GM21528 (cell line): ENCODE results near the gene HYAL1.
"Not testable (repeated sequence)": the region's sequence is repeated elsewhere in the genome, so short reads cannot be mapped to it uniquely, and the experiment has no call there.

ENCODE experiments used
- ATAC-seq: cut with Tn5 transposase; IDR thresholded peaks from one replicate; pipeline ENCODE4 v1.9.1; 2021; ENCODE audit warnings: mild to moderate bottlenecking, moderate library complexity; ENCODE audit not compliant: unreplicated experiment, low FRiP score

The HYAL1 gene

DNA sequence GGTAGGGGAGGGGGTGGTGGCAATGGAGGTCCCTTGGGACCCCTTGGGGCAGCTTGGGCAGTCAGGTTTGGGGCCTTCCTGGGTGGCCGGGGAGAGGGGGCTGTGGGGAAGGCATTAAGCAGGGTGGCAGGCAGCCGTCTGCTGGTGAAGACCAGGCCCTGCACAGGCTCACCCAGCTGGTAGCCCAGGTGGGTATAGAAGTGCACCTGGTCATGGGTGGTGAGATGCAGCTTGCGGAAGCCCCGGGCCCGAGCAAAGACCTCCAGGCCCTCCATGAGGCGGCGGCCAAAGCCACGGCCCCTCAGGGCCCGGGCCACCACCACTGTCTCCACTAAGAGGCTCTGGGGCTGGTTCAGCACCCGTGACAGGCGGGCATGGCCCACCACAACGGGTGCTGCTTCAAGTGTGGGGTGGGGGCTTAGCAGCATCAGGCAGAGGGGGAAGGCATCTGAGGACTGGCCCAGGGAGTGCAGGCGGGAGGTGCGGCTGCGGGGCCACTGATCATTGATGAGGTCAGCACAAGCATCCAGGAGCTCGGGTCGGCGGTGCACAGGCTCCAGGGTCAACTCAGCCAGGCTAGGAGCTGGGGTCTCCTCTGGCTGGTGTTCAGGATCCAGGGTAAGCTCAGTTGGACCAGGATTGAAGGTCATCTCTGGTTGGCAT is 6.5 kb downstream of the HYAL1 start:
- ATAC-seq = no peak

DNA sequence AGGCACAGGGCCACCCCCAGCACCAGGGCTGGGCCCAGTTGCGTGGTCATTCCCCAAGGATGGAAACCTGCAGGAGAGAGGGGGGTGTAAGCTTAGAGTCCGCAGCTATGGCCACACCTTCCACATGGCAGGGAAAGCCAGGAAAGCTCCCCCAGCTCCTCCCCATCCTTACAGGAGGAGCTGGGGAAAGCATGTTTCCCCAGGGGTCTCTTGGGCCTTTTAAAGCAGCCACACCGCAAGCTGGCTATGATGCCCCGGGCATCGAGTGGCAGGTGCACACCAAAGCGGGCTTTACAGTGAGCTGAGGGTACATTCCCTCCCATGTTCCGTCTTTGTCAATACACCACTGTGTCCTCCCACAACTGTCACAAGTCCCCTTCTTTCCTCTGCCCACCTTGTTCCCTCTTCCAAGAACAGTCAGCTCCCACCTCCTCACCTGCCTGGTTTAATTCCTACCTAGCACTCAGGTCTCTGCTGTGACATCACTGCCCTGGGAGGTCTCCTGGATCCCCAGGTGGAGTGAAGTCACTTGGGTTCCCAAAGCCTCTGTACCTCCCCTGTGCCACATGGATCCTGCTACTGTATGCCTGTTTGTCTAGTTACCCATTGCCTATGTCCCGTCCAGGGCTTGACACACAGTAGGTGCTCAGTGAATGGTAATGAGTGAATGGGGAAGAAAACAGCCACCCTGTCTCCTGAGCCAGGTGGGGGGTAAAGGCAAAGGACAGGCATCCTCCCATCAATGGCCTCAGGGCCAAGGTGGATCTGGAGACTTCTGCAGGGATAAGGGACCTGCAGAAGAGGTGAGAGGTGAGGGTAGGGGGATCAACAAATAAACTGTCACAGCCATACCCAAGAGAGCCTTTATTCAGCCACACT is 7.6 kb downstream of the HYAL1 start:
- ATAC-seq = no peak

DNA sequence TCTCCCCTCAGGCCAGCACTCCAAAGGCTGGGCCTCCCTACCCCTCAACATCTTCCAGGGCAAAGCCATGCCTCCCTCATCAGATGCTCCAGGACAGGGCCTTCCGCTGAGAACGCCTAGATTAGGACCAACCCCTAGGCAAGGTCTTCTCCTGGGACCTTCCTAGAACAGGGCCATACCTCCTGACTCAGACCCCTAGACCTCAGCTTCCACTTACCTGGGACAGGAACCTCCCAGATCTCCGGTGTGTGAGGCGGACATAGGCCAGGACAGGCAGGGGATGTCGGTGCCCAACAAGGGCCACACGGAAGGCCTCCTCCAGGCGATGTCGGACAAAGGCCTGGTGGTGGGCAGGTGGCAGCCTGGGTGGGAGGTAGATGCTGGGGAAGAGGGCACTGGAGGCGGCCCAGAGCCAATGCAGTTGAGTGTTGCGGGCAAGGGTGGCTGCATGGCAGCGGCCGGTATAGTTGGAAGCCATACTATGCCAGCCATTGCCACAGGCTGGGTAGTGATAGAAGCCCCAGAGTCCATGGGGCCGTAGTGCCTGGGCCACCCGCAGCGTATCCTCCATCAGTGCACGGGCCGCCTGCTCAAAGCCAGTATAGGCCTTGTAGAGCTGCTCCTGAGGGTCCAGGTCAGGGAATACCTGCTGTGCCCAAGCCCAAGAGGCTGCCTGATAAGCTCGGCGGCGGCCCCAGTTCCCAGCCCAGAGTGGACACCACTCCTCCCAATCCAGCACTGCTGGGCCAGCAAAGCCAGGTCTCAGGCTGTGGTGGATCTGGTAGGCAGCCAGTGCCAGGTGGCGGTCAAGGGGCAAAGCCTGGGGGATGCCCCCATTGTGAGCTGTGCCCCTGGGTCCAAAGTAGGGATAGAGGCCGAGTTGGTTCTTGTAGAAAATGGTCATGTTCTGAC is 8.6 kb downstream of the HYAL1 start:
- no peak for ATAC-seq

DNA sequence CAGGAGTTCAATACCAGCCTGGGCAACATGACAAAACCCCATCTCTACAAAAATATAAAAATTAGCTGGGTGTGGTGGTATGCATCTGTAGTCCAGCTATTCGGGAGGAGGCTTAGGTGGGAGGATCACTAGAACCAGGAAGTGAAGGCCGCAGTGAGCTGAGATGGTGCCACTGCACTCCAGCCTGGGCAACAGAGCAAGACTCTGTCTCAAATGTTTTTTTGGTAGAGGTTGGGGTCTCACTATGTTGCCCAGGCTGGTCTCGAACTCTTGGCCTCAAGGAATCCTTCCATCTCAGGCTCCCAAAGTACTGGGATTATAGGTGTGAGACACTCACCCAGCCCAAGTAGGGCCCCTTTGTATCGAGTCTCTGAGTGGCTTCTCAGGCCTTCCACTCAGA is 9.3 kb downstream of the HYAL1 start:
- no peak for ATAC-seq

DNA sequence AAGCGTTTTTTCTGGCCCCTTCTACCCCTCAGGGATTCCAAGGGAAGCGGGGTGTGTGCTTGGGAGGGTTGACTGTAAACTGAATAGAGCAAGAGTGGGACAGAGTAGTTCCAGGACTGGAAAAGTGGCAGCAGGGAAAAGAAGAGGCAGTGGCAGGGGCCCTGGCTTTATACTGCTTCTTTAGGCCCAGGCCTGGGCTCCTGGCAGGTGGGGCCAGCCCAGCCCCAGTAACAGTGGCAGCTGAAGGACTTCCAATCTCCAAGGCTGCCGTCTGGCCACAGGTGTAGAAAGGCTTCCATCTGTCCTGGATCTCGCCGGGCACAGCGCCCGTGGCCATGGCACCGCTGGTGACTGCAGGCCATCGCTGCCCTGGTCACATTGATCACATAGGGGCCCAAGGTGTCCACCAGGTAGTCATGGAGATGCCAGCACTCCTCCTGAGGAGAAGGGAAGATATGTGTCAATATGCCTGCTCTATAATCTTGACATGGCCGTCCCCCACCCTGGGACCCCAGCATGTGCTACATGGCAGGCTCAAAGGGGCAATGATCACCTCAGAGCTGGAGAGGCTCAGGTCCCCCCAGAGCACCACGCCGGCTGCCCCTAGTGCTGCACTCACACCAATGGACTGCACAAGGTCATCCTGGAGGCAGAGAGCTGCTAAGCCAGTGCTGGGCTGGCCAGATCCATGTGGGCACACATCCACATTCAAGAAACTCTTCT is 10.1 kb downstream of the HYAL1 start:
- no peak for ATAC-seq

DNA sequence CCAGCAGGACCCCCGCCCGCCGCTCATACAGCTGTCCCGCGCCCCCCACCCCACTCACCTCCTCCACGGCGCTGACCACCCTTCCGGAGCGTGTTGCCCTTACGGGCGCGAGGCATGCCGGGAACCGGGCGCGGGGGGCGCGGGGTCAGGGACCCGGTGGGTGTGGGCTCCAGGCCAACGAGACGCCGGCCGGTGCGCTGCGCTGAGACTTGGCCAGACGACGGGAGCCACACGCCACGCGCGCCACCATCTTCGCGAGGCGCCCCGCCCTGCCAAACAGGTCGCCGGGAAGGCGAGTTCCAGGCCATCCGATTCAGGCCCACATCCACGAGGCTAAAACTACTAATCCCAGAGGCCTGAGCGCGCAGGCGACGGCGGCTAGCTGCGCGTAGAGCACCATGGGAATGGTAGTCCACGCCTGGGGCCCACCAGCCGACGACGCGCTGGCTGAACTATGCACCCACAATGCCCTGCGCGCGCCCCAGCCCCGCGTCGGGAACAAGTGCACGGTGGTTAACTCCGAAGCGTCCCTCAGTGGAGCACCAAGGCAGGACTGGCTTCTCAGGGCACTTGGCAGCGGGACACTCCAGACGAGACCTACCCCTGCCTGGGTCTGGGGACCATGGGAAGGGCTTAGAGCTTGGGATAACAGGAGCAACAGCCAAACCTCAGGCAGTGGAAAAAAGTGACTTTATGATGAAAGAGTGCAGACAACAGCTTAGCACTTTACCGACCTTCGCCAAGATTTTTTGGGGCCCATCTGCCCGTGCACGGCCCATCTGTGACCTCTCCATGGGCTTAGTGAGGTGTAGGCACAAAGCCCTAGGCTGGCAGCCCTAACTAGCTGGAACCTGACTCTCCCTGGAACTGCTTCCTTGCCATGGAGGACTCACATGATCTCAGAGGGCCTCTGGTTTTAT is 11.0 kb downstream of the HYAL1 start, which contains the start of gene IFRD2:
Gene IFRD2, minus strand, starts transcription at position 271 of the 920 bp plus-strand sequence. Its CDS starts 155 bp downstream, at position 116.
- peak; percentile 83 for ATAC-seq

DNA sequence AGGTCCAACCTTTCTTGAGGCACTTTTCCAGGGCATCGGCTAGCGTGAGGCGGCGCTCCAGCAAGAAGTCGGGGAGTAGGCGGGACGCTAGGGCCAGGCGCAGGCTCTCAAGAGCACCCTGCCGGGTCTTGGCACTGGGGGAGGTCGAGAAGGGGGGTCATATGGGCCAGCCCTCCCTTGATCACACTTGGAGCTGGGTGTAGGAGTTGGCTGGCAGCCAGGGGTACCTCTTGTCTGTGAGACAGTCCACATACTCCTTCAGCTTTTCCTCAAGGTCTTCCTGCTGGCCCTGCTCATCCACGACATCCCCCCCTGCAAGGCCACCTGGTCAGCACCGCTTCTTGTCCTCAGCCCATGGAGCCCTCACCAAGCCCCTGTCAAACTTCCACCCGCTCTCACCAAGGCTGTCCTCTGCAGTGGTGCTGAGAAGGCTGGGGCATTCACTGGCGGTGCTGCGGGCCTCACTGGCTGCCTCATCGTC is 13.2 kb downstream of the HYAL1 start:
- no peak for ATAC-seq

DNA sequence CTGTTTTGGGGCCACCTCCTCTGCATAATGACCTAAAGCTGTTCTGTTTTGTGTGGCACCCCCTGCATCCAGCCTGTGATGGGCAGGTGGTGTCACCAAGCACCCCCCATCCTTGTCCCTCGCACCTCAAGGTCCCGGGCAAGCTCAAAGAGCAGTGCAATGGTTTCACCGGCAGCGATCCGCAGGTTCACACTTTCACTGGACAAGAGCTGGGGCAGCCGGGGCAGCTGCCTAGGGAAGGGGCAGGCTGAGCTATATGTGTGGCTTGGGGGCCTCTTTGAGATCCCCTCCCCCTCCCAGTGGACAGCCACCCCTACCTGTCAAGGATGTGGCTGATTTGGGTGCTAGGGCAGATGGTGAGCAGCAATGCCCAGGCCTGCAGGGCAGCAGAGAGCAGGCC is 14.2 kb downstream of the HYAL1 start:
- no peak for ATAC-seq

DNA sequence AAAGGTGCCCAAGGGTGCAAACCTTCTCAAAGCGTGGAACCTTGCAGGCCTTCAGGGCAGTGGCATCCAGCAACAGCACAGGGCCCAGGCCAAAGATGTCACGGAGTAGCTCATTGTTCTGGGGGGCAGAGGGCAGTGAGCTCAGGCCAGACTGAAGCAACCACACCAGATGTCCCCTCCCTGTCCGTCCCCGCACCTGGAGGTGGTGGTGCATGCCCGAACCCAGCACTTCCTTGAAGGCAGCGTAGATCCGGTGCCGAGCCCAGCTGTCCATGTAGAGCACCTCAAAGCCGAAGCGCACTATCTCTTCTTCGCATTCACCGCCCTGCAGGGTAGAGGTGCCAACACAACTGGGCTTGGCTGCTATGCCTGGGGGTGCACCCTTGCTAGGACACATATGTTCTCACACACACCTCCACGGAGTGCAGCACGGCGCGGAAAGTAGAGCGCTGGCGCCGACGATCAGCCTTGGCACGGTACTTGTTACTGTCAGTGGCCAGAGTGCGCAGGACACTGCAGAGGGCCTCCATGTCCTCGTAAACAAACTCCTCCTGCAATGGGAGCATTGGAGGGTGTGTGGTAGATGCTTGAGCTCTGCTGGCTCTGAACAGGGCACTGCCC is 14.9 kb downstream of the HYAL1 start:
- ATAC-seq = no peak

DNA sequence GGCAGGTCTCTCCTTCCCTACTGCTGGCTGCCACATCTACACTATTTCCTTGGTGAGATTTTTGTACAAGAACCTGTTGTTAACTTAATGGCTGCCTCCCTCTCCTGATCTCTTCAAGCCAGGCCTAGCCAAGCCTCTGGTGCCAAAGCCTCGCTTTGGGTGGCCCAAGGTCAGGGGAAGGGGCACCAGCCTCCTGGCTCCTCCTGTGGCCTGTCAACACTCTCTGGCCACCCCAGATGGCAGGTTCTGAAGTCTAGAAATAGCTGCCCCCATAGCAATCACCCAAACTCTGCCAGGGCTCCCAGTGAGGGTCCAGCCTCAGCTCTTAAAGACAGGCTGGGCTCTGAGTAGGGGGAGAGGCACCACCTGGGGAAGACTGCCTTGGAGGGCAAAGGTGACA is 16.1 kb downstream of the HYAL1 start:
- no peak for ATAC-seq

DNA sequence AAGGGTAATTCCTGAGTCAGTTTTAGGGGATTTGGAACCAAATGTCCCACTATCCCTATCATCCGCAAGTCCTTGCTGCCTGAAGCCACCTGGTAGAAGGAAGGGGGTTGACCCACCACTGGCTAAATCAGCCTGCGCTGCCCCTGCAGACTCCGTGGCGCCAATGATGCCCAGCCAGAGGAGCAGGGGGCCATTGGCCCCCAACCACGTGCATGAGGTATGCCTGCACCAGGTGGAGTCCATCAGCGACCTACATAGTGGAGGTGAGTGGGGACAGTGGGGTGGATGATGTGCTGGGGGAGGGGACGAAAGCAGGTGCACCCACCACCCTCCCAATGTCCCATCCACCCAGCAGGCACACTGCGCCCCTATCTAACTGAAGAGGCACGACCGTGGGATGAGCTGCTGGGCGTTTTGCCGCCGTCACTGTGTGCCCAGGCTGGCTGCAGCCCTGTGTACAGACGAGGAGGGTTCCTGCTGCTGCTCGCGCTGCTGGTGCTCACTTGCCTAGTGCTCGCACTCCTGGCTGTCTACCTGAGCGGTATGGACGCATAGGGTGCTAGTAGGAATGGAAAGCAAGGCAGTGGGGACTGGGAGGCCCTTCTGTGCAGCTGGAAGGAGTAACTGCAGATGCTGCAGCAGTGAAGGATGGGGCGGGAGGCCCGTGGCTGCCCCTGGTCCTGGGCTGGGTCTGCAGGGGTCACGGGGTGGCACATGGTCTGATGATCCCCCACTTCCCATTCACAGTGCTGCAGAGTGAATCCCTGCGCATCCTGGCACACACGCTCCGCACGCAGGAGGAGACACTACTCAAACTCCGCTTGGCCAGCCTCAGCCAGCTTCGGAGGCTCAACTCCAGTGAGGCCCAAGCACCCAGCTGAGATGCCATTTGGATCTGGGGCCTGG is 16.8 kb downstream of the HYAL1 start:
- no peak for ATAC-seq

DNA sequence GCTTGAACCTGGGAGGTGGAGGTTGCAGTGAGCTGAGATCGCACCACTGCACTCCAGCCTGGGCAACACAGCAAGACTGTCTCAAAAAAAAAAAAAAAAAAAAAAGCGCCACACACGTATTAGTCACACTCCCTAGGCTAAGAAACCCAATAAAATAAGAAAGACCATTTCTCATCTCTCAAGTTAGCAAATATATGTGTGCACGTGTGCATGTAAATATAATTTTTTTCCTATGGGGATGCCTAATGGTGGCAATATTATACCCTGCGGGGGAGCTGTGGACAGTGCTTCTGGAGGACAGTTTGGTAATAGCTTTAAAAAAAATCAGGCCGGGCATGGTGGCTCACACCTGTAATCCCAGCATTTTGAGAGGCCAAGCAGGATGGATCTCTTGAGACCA is 19.3 kb downstream of the HYAL1 start:
- ATAC-seq = not testable (repeated sequence)

DNA sequence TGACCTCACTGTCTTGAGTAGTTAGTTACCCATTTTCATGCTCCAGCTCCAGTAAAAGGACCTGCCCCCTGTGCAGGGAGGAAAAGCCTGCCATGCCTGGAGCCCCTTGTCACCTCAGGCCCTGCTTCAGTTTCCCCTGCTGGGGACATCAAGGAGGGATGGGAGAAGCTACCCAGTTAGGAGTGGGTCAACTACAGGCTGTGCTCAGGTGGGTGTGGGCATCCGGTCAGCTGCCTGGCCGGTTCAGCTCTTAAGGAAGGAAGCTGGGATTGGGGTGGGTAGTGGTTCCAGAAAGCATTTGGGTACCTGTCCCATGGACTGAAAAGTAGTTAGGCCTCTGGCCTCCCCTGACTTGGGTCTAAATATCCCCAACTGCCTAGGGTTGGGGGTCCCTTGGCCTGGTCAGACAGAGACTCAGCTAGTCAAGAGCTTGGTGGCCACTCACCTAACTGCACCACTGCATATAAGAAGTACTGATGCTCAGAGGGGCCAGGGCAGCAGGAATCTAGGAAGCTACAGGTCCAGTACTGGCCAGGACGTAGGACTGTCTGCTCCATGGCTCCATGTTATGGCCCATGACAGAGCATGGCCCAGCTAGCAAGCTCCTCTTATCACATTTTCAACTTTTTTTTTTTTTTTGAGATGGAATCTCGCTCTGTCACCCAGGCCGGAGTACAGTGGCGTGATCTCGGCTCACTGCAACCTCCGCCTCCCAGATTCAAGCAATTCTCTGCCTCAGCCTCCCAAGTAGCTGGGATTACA is 23.9 kb downstream of the HYAL1 start:
- no peak for ATAC-seq

DNA sequence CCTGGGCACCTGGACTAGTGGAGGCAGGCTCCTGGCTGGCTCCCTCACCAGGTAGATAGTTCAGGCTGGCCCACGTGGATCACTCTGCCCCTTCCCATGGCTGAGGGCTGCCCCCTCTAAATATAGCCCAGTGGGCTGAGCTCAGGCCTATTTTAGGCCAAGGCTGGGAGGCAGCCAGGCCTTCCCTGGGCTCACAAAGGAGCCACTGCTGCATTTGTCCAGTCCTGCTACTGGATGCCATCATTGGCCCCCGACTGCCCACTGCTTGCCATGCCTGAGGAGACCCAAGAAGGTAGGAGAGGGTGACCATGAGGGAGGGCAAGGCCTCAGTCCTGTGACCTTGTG is 24.5 kb downstream of the HYAL1 start, which contains the start of gene LSMEM2:
Gene LSMEM2, plus strand, starts transcription at position 208 of the 345 bp plus-strand sequence. Its CDS starts 27 bp downstream, at position 235.
- ATAC-seq = no peak

DNA sequence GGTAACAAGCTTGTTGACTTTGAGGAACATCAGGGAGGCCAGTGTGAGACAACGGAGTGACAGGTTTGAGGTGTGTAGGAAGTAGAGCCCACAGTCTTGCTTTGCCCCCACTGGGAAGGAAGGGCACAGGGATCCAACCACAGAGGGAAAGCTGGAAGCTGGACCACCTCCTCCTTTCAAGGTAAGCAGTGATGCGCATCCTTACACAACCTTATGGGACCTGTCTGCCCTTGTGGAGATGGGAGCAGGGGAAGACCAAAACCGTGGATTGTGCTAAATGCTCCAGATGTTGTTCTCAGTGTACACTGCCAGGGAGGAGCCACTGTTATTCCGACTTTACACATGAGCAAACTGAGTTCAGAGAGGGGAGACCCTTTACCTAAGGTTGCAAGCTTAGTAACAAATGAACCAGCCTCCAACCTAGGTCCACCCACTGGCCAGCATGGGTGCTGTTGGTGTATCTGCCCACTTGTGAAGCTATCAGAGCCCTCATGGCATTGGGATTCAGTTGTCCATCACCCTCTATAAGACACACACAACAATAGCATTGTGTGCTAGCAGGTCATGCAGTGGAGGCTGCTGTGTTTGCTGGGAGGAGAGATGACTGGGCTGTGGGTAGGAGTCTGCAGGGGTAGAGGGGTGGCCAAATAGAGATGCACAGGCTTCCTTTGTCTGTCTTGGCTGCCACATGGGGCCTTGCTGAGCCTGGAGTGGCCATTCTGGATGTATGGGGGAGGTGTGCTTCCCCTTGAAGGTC is 25.1 kb downstream of the HYAL1 start:
- no peak for ATAC-seq

DNA sequence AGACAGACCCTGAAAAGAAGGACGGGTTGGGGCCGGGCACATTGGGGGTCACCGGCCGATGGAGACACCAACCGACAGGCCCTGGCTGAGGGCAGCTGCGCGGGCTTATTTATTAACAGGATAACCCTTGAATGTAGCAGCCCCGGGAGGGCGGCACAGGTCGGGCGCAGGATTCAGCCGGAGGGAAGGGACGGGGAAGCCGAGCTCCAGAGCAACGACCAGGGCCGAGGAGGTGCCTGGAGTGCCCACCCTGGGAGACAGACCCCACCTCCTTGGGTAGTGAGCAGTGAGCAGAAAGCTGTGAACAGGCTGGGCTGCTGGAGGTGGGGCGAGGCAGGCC is 26.6 kb downstream of the HYAL1 start:
- no peak for ATAC-seq
